Measurements from ENCODE around the gene ARHGAP27. TPM values are rescaled to one million over a fixed set of nuclear protein-coding genes. Genes with fewer than 3 reads are reported as not detected.

The ARHGAP27 gene
- total RNA-seq, 1 experiment from 2014 or later: 61.4 TPM

DNA sequence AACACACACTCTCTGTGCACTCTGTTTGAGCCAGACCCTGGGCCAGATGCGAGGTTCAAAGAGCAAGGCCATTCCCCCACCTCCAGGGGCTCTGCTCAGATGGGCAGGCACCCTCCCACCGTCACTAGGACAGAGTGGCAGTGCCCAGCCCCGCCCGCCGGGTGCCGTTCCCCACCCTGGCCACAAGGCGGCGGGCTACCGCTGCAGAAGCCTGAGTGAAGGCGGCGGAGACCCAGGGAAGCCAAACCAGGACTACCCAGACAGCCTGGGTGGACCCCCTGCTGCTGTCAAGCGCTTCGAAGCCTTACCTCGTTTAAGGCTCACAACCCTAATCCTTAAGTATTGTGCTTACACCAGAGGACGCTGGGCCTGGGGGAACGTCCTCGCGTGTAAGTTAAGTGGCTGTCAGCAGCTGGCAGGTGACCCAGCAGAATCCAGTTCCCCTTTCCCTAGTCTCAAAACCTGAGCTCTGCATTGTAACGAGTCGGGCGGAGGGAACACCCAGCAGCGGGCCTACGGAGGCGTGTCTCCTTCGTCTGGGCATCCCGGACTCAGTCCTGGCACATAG lies 4.5 kb downstream of the ARHGAP27 start:
- Histone ChIP-seq H3K27ac (no peak overlapping the region), H4K20me1 (ENCODE audit: insufficient read depth) (peaks cover 14% of the 10 kb centered on the region), H2AFZ (no peak overlapping the region), H3K79me2 (ENCODE audit: low read depth) (peaks cover 34% of the 10 kb centered on the region), H3K36me3 (ENCODE audit: low read depth) (no peaks in the 10 kb centered on the region), H3K9me3 (ENCODE audit: insufficient read depth, low read depth) (no peaks in the 10 kb centered on the region), H3K4me1 (replicated peaks; ENCODE audit: insufficient read depth) (peaks cover 37% of the 10 kb centered on the region), H3K4me3 (no peak overlapping the region), H3K27me3 (ENCODE audit: insufficient read depth, low read depth) (no peaks in the 10 kb centered on the region), H3K9me2 (ENCODE audit: insufficient read depth) (no peaks in the 10 kb centered on the region), H3K4me2 (peak overlapping the region; percentile 41), H3F3A (ENCODE audit: insufficient read depth, low read depth) (peaks cover 28% of the 10 kb centered on the region)
- intact Hi-C loops (cut with micrococcal nuclease; ENCODE audit: unreplicated experiment): loop anchor here (5.0 to 10.0 kb wide), 4 partner anchors 151 to 407 kb away; partner anchors contain the start of gene HEXIM1
- POLR2A ChIA-PET (ENCODE audit: unreplicated experiment): interaction anchor here (0.6 kb wide), 1 partner anchor 18 kb away, joined by 7 read pairs; no protein-coding TSS in a partner anchor
- TF ChIP-seq, protein P1, sequence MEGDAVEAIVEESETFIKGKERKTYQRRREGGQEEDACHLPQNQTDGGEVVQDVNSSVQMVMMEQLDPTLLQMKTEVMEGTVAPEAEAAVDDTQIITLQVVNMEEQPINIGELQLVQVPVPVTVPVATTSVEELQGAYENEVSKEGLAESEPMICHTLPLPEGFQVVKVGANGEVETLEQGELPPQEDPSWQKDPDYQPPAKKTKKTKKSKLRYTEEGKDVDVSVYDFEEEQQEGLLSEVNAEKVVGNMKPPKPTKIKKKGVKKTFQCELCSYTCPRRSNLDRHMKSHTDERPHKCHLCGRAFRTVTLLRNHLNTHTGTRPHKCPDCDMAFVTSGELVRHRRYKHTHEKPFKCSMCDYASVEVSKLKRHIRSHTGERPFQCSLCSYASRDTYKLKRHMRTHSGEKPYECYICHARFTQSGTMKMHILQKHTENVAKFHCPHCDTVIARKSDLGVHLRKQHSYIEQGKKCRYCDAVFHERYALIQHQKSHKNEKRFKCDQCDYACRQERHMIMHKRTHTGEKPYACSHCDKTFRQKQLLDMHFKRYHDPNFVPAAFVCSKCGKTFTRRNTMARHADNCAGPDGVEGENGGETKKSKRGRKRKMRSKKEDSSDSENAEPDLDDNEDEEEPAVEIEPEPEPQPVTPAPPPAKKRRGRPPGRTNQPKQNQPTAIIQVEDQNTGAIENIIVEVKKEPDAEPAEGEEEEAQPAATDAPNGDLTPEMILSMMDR (conservative IDR thresholded peaks at IDR 0.05): peak; percentile 99
- TF ChIP-seq EZH2 (IDR thresholded peaks at IDR 0.05; ENCODE audit: low read depth): no peak
- peak; percentile 63 to 79 for DNase-seq
- BruUV-seq (replicated peaks): no TSS peak
- CTCF ChIA-PET: no interaction called here

DNA sequence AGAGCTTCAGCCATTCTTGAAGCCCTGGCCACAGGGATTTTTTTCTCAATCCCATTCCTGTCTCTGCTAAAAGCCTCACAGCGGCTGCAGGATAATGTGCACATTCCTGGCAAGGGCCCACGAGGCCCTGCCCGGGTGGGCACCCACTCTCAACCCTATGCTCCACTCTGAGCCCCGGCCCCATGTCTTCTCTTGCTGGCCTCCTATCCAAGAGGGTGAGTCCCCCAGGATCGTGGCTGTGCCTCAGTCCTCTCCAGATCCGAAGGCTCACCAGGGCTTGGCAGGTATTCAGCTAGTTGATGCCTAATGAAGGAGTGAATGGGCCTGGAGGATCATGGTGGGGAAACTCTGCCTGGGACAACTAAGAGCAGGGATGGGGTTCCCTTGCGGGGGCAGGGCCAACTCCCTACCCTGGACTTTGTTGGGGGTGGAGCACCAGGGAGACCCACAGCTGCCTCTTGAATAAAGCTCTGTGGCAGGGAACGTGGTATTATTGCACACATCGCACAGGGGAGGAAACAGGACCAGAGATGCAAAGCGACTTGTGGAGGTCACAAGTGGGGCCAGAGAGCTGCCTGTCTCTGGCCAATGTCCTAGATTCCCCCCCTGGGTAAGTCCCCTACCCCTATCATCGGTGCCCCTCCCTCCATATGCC lies 5.4 kb downstream of the ARHGAP27 start:
- TF ChIP-seq EZH2 (IDR thresholded peaks at IDR 0.05; ENCODE audit: low read depth): no peak
- TF ChIP-seq, protein P1 (conservative IDR thresholded peaks at IDR 0.05): no peak
- peak in 1 of 2 experiments; percentile 29 for DNase-seq
- no peaks in the 10 kb centered on the region for H3K27me3 ChIP-seq (ENCODE audit: insufficient read depth, low read depth)
- no peak overlapping the region for H3K4me2 ChIP-seq
- no peak overlapping the region for H3K27ac ChIP-seq
- H3K9me2 ChIP-seq (ENCODE audit: insufficient read depth): no peaks in the 10 kb centered on the region
- ChIA-PET POLR2A (ENCODE audit: unreplicated experiment) (no interaction called here), CTCF (no interaction called here)
- BruUV-seq (replicated peaks): no TSS peak
- H3F3A ChIP-seq (ENCODE audit: insufficient read depth, low read depth): peaks cover 27% of the 10 kb centered on the region
- no peaks in the 10 kb centered on the region for H3K9me3 ChIP-seq (ENCODE audit: insufficient read depth, low read depth)
- intact Hi-C loops (cut with micrococcal nuclease; ENCODE audit: unreplicated experiment): loop anchor here (5.0 to 10.0 kb wide), 4 partner anchors 150 to 407 kb away; partner anchors contain the start of gene HEXIM1
- H2AFZ ChIP-seq: no peak overlapping the region
- peaks cover 41% of the 10 kb centered on the region for H3K4me1 ChIP-seq (replicated peaks; ENCODE audit: insufficient read depth)
- H3K36me3 ChIP-seq (ENCODE audit: low read depth): no peaks in the 10 kb centered on the region
- H3K4me3 ChIP-seq: no peak overlapping the region
- H4K20me1 ChIP-seq (ENCODE audit: insufficient read depth): peaks cover 20% of the 10 kb centered on the region
- peaks cover 42% of the 10 kb centered on the region for H3K79me2 ChIP-seq (ENCODE audit: low read depth)

DNA sequence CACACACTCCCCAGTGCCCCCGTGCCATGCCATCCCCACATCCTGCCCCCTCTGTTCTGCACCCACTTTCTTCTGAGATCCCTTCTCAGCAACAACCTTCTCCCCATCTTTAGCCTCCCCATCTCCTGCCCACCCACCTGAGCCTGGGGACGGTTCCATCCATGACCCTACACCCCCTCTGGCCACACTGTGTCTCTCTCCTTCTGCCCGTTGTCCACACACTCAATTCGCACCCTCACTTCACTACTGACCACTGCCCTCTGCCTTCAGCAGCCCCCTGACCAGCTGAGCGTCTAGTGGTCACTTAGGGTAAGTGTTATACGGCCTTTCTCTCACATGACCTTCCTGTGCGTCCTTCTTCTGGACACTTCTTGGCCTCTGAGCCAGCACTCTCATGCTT lies 6.1 kb downstream of the ARHGAP27 start:
- Histone ChIP-seq H3K9me3 (ENCODE audit: insufficient read depth, low read depth) (no peaks in the 10 kb centered on the region), H3F3A (ENCODE audit: insufficient read depth, low read depth) (peaks cover 27% of the 10 kb centered on the region), H3K27me3 (ENCODE audit: insufficient read depth, low read depth) (no peaks in the 10 kb centered on the region), H3K4me1 (replicated peaks; ENCODE audit: insufficient read depth) (peaks cover 48% of the 10 kb centered on the region), H3K4me3 (no peak overlapping the region), H3K27ac (no peak overlapping the region), H3K79me2 (ENCODE audit: low read depth) (peaks cover 50% of the 10 kb centered on the region), H3K36me3 (ENCODE audit: low read depth) (no peaks in the 10 kb centered on the region), H4K20me1 (ENCODE audit: insufficient read depth) (peaks cover 28% of the 10 kb centered on the region), H3K9me2 (ENCODE audit: insufficient read depth) (no peaks in the 10 kb centered on the region), H2AFZ (no peak overlapping the region), H3K4me2 (no peak overlapping the region)
- intact Hi-C loops (cut with micrococcal nuclease; ENCODE audit: unreplicated experiment): loop anchor here (5.0 to 10.0 kb wide), 4 partner anchors 149 to 408 kb away; partner anchors contain the start of gene HEXIM1
- ChIA-PET POLR2A (ENCODE audit: unreplicated experiment) (no interaction called here), CTCF (interaction anchor here (0.6 to 1.7 kb wide), 2 partner anchors 109 to 291 kb away, joined by 8 to 12 read pairs; partner anchors contain the start of gene ACBD4)
- no TSS peak for BruUV-seq (replicated peaks)
- no peak for DNase-seq
- TF ChIP-seq EZH2 (IDR thresholded peaks at IDR 0.05; ENCODE audit: low read depth): no peak
- TF ChIP-seq, protein P1 (conservative IDR thresholded peaks at IDR 0.05): no peak

All from PC-9 (cell line).